Endothelial cell of umbilical vein (primary cell): Measurements from ENCODE around the gene HESX1. TPM values are rescaled to one million over a fixed set of nuclear protein-coding genes. Genes with fewer than 3 reads are reported as not detected.

Experiments
- BruUV-seq: library from RNA; stranded (reverse); fragments of 400-500 nt; replicated peaks from 2 replicates; lab custom pipeline; 2021; lab: Mats Ljungman, UMichigan
- CTCF ChIA-PET: fragments of 300-600, 350-600 bp; sonication (Branson Sonifier 250); formaldehyde crosslinking; loops from one replicate; lab custom pipeline; 2021; ENCODE audit warnings: antibody characterized with exemption, inconsistent platforms; lab: Charles Lee
- POLR2A ChIA-PET: fragments of 300-600, 350-600 bp; sonication (Branson Sonifier 250); formaldehyde crosslinking; loops from one replicate; lab custom pipeline; 2021; ENCODE audit warnings: antibody characterized with exemption, inconsistent platforms; lab: Charles Lee
- DNase-seq: peaks from one replicate; pipeline ENCODE4 v3.0.0-alpha.2; 2011; ENCODE audit warnings: low read depth, low spot score
- FAIRE-seq: peaks from 2 replicates; lab custom pipeline; 2011; peaks lifted over from hg19 to GRCh38; lab: Jason Lieb, UNC
- H2AFZ ChIP-seq: 2 replicates; pipeline ENCODE4 v1.6.0; 2012; ENCODE audit warnings: low read depth, low read length, control low read depth, inconsistent platforms
- H3K27ac ChIP-seq: 2 replicates; pipeline ENCODE4 v1.5.1; 2011; ENCODE audit warnings: low read depth, mild to moderate bottlenecking, control low read depth, low read length, moderate library complexity; ENCODE audit not compliant: insufficient read depth
- H3K27me3 ChIP-seq, 2 experiments: 2 replicates each; pipeline versions ENCODE4 v1.6.0 to v1.6.1; 2011; ENCODE audit warnings: low read length in 2 of 2, mixed read lengths in 1 of 2; ENCODE audit not compliant: control insufficient read depth in 2 of 2, insufficient read depth in 2 of 2
- H3K36me3 ChIP-seq, 2 experiments: 2 replicates in 1 of 2; 3 replicates in 1 of 2; pipeline ENCODE4 v1.5.1; 2011; ENCODE audit warnings: low read length in 2 of 2, mild to moderate bottlenecking in 1 of 2, moderate library complexity in 1 of 2; ENCODE audit not compliant: control insufficient read depth in 2 of 2, insufficient read depth in 2 of 2; ENCODE audit errors: extremely low read depth in 1 of 2
- H3K4me1 ChIP-seq: 3 replicates; pipeline ENCODE4 v1.5.1; 2011; ENCODE audit warnings: mild to moderate bottlenecking, low read length; ENCODE audit not compliant: control insufficient read depth, insufficient read depth; ENCODE audit errors: extremely low read depth
- H3K4me2 ChIP-seq: 2 replicates; pipeline ENCODE4 v1.6.1; 2011; ENCODE audit warnings: low read length, control low read depth, mixed read lengths; ENCODE audit not compliant: insufficient read depth
- H3K4me3 ChIP-seq, 3 experiments: fragments of 200-600 bp in 1 of 3; sonication (generic), shearing (Covaris generic) in 1 of 3; replicated peaks in 1 of 3; 2 replicates each; pipeline ENCODE4 v1.5.1; 2011 to 2016; ENCODE audit warnings: control low read depth in 3 of 3, low read length in 3 of 3, mild to moderate bottlenecking in 2 of 3, inconsistent platforms in 1 of 3, low read depth in 1 of 3, moderate library complexity in 1 of 3; ENCODE audit not compliant: insufficient read depth in 1 of 3
- H3K79me2 ChIP-seq: 2 replicates; pipeline ENCODE4 v1.6.0; 2012; ENCODE audit warnings: low read length, inconsistent platforms; ENCODE audit not compliant: control insufficient read depth, insufficient read depth
- H3K9ac ChIP-seq: replicated peaks from 2 replicates; pipeline ENCODE3; 2011; ENCODE audit warnings: low read length, control low read depth; ENCODE audit not compliant: insufficient read depth; ENCODE audit errors: extremely low read depth
- H3K9me1 ChIP-seq: replicated peaks from 3 replicates; pipeline ENCODE4 v1.6.0; 2011; ENCODE audit warnings: mild to moderate bottlenecking, low read length; ENCODE audit not compliant: control insufficient read depth, insufficient read depth; ENCODE audit errors: extremely low read depth
- H3K9me3 ChIP-seq: replicated peaks from 2 replicates; pipeline ENCODE4 v1.5.1; 2012; ENCODE audit warnings: low read length, inconsistent platforms; ENCODE audit not compliant: control insufficient read depth, insufficient read depth
- H4K20me1 ChIP-seq: replicated peaks from 2 replicates; pipeline ENCODE3; 2011; ENCODE audit warnings: mild to moderate bottlenecking, low read length; ENCODE audit not compliant: control insufficient read depth, insufficient read depth; ENCODE audit errors: extremely low read depth
- CTCF ChIP-seq, 2 donors: IDR thresholded peaks; 1 replicate in 1 of 2; 2 replicates in 1 of 2; pipeline ENCODE4 v1.5.1; 2011; ENCODE audit warnings: low read length in 2 of 2, mild to moderate bottlenecking in 2 of 2, moderate library complexity in 2 of 2, control low read depth in 1 of 2, inconsistent platforms in 1 of 2, low read depth in 1 of 2; ENCODE audit not compliant: insufficient read depth in 1 of 2; ENCODE audit errors: extremely low read depth in 1 of 2
- EZH2 ChIP-seq: IDR thresholded peaks from 2 replicates; pipeline ENCODE4 v1.6.1; 2012; ENCODE audit warnings: borderline replicate concordance, low read depth, mild to moderate bottlenecking, moderate library complexity, low read length, inconsistent platforms; ENCODE audit not compliant: severe bottlenecking
- FOS ChIP-seq: IDR thresholded peaks from 2 replicates; pipeline ENCODE4 v1.6.1; 2011; ENCODE audit warnings: mild to moderate bottlenecking, low read length, moderate library complexity, borderline replicate concordance; ENCODE audit not compliant: insufficient read depth
- GATA2 ChIP-seq: IDR thresholded peaks from 2 replicates; pipeline ENCODE4 v1.7.0; 2011; ENCODE audit warnings: low read depth, mild to moderate bottlenecking, moderate library complexity, mixed read lengths, low read length; ENCODE audit not compliant: insufficient read length, insufficient read depth
- JUN ChIP-seq: IDR thresholded peaks from 2 replicates; pipeline ENCODE4 v1.6.1; 2011; ENCODE audit warnings: borderline replicate concordance, low read depth; ENCODE audit not compliant: insufficient read length, insufficient read depth
- MAX ChIP-seq: IDR thresholded peaks from 2 replicates; pipeline ENCODE4 v1.6.1; 2011; ENCODE audit not compliant: insufficient read depth, insufficient read length
- MYC ChIP-seq: IDR thresholded peaks from one replicate; pipeline ENCODE4 v1.6.1; 2011; ENCODE audit warnings: mild to moderate bottlenecking, low read depth, low read length
- POLR2A ChIP-seq: IDR thresholded peaks from 2 replicates; pipeline ENCODE4 v1.6.1; 2012; ENCODE audit warnings: low read depth, mild to moderate bottlenecking, control low read depth, low read length
- POLR2AphosphoS5 ChIP-seq: IDR thresholded peaks from 2 replicates; pipeline ENCODE4 v1.6.1; 2012; ENCODE audit warnings: low read depth, mild to moderate bottlenecking, control low read depth, low read length, moderate library complexity; ENCODE audit not compliant: insufficient read depth
- dilution Hi-C: fragments of 300-500 bp; cut with MboI; formaldehyde crosslinking; loops from one replicate; pipeline ENCODE4 v1.15.0; 2019; ENCODE audit warnings: low sequenced_read_pairs; ENCODE audit not compliant: extremely low pct_ligation_motif_present
- intact Hi-C: fragments of 100-400 bp; cut with micrococcal nuclease; formaldehyde crosslinking; loops from one replicate; pipeline ENCODE4 v1.10.0; 2022
- polyA plus RNA-seq, 4 experiments: library from polyadenylated mRNA; depleted of rRNA in 3 of 4; stranded (reverse) in 3 of 4; unstranded in 1 of 4; fragments of >200 nt; gene quantifications; 2 replicates each; pipeline versions ENCODE4 v1.2.1 to v1.2.3, GENCODE V29; 2011 to 2012; ENCODE audit warnings: missing spikeins in 1 of 4
- total RNA-seq: library from RNA; stranded (reverse); gene quantifications from 2 replicates; pipeline ENCODE4 v1.2.3, GENCODE V29; 2021

HESX1 gene
- total and polyA plus RNA-seq, 2 donors (not counting 3 experiments of a cell fraction or from before 2014, with no cell fraction given), result 0.21 to 0.58 TPM

GRCh38 chr3:57154470-57155309 lies 45.1 kb downstream of the HESX1 start:
- CTCF ChIA-PET, result interaction anchor here (1.1 kb wide), 1 partner anchor 54 kb away, joined by 3 read pairs; no protein-coding TSS in a partner anchor
- Histone ChIP-seq H3K36me3 (no peaks in the 10 kb centered on the region), H3K79me2 (no peaks in the 10 kb centered on the region), H3K4me2 (no peak overlapping the region), H3K27ac (no peak overlapping the region), H2AFZ (no peak overlapping the region), H3K4me1 (peaks cover 24% of the 10 kb centered on the region), H4K20me1 (no peaks in the 10 kb centered on the region), H3K4me3 (no peak overlapping the region), H3K9ac (no peak overlapping the region), H3K9me1 (no peaks in the 10 kb centered on the region), H3K9me3 (no peaks in the 10 kb centered on the region), H3K27me3 (peaks cover 46 to 54% of the 10 kb centered on the region in 2 experiments)
- FAIRE-seq (no peak), DNase-seq (no peak)
- BruUV-seq, result no TSS peak
- dilution Hi-C loops (no loop called here), intact Hi-C loops (loop anchor here (10.0 kb wide), 1 partner anchor 160 kb away; no protein-coding TSS in a partner anchor)
- POLR2A ChIA-PET, result no interaction called here
- TF ChIP-seq MAX (no peak), EZH2 (no peak), GATA2 (no peak), JUN (no peak), FOS (no peak), CTCF (IDR thresholded peaks at IDR 0.05; ENCODE audit: extremely low read depth in 1 of 2, insufficient read depth in 1 of 2, low read depth in 1 of 2, low read length in 2 of 2) (no peak), POLR2A (no peak), POLR2AphosphoS5 (no peak), MYC (no peak)
